PC-9 (cell line): Measurements from ENCODE around the gene PTPRD. TPM values are rescaled to one million over a fixed set of nuclear protein-coding genes. Genes with fewer than 3 reads are reported as not detected.

Experiments used
- BruUV-seq: library from RNA; stranded (reverse); fragments of 400-500 nt; replicated peaks from 2 replicates; lab custom pipeline; 2021; lab: Mats Ljungman, UMichigan
- CTCF ChIA-PET: fragments of 300-600 bp; sonication (Branson Sonifier 250); formaldehyde crosslinking; loops from one replicate; lab custom pipeline; 2022; ENCODE audit warnings: antibody characterized with exemption; lab: Charles Lee
- POLR2A ChIA-PET: fragments of 300-600 bp; sonication (Branson Sonifier 250); formaldehyde crosslinking; loops from one replicate; lab custom pipeline; 2022; ENCODE audit warnings: antibody characterized with exemption; ENCODE audit not compliant: unreplicated experiment; lab: Charles Lee
- DNase-seq, 2 experiments: peaks; one replicate each; pipeline versions ENCODE4 v3.0.0 to v3.0.0-alpha.2; 2015 to 2022; ENCODE audit warnings: mixed read lengths in 1 of 2
- H2AFZ ChIP-seq: fragments of 200-600 bp; sonication (generic); 2 replicates; pipeline ENCODE4 v1.8.1; 2017; ENCODE audit warnings: antibody characterized with exemption
- H3F3A ChIP-seq: fragments of 200-600 bp; sonication (generic); 2 replicates; pipeline ENCODE4 v1.8.1; 2017; ENCODE audit warnings: antibody characterized with exemption, mild to moderate bottlenecking, low read depth; ENCODE audit not compliant: insufficient read depth
- H3K27ac ChIP-seq: fragments of 200-600 bp; sonication (generic); 2 replicates; pipeline ENCODE4 v1.6.1; 2016; ENCODE audit warnings: mixed run types
- H3K27me3 ChIP-seq: fragments of 200-600 bp; sonication (generic); 2 replicates; pipeline ENCODE4 v1.6.1; 2016; ENCODE audit warnings: low read depth, mixed run types; ENCODE audit not compliant: insufficient read depth
- H3K36me3 ChIP-seq: fragments of 200-600 bp; sonication (generic); 2 replicates; pipeline ENCODE4 v1.6.1; 2016; ENCODE audit warnings: low read depth, mixed run types
- H3K4me1 ChIP-seq: fragments of 200-600 bp; sonication (generic); replicated peaks from 2 replicates; pipeline ENCODE4 v1.6.1; 2016; ENCODE audit warnings: mixed run types; ENCODE audit not compliant: insufficient read depth
- H3K4me2 ChIP-seq: fragments of 200-600 bp; sonication (generic); 2 replicates; pipeline ENCODE4 v1.6.1; 2017; ENCODE audit warnings: mixed run types
- H3K4me3 ChIP-seq: fragments of 200-600 bp; sonication (generic); 2 replicates; pipeline ENCODE4 v1.6.1; 2016; ENCODE audit warnings: mixed run types
- H3K79me2 ChIP-seq: fragments of 200-600 bp; sonication (generic); 2 replicates; pipeline ENCODE4 v1.6.1; 2017; ENCODE audit warnings: low read depth, mixed run types
- H3K9me2 ChIP-seq: fragments of 200-600 bp; sonication (generic); 2 replicates; pipeline ENCODE4 v1.8.1; 2017; ENCODE audit warnings: mild to moderate bottlenecking; ENCODE audit not compliant: insufficient read depth
- H3K9me3 ChIP-seq: fragments of 200-600 bp; sonication (generic); 2 replicates; pipeline ENCODE4 v1.8.1; 2016; ENCODE audit warnings: low read depth; ENCODE audit not compliant: insufficient read depth
- H4K20me1 ChIP-seq: fragments of 200-600 bp; sonication (generic); 2 replicates; pipeline ENCODE4 v1.8.1; 2017; ENCODE audit not compliant: insufficient read depth
- EZH2 ChIP-seq: fragments of 200-600 bp; sonication (generic); IDR thresholded peaks from 2 replicates; pipeline ENCODE4 v1.8.0; 2017; ENCODE audit warnings: antibody characterized with exemption, low read depth
- intact Hi-C: fragments of 100-400 bp; cut with micrococcal nuclease; formaldehyde crosslinking; loops from one replicate; pipeline ENCODE4 v1.10.0; 2022; ENCODE audit not compliant: unreplicated experiment
- total RNA-seq: library from RNA; stranded (reverse); gene quantifications from 2 replicates; pipeline ENCODE4 v1.2.3, GENCODE V29; 2021
- TF ChIP-seq, protein P1 (sequence below): fragments of 200-600 bp; sonication (generic); conservative IDR thresholded peaks from 2 replicates; pipeline ENCODE4 v1.6.1; 2017; ENCODE audit warnings: mixed run types, antibody characterized with exemption, mild to moderate bottlenecking, moderate library complexity

Gene PTPRD
- total RNA-seq, 1 experiment from 2014 or later = not detected

DNA sequence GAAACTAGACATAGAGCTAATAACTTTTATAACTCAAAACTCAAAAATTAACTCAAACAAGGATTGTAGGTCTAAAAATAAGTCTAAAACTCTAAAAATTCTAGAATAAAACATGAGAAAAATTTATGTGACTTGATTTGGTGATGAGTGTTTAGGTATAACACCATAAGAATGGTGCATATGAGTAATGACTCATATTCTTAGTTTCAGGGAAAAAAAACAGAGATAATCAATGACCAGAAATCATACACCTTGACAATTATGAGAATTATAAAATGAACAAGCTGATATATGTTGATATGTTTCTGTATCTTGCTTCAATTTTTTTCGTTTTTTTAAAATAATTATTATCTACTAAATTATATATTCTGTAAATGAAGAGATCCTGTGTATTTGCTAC, 541.2 kb downstream of the PTPRD start:
- ChIA-PET POLR2A (no interaction called here), CTCF (no interaction called here)
- H3K4me1 ChIP-seq = no peaks in the 10 kb centered on the region
- no peak overlapping the region for H2AFZ ChIP-seq
- TF ChIP-seq, protein P1, sequence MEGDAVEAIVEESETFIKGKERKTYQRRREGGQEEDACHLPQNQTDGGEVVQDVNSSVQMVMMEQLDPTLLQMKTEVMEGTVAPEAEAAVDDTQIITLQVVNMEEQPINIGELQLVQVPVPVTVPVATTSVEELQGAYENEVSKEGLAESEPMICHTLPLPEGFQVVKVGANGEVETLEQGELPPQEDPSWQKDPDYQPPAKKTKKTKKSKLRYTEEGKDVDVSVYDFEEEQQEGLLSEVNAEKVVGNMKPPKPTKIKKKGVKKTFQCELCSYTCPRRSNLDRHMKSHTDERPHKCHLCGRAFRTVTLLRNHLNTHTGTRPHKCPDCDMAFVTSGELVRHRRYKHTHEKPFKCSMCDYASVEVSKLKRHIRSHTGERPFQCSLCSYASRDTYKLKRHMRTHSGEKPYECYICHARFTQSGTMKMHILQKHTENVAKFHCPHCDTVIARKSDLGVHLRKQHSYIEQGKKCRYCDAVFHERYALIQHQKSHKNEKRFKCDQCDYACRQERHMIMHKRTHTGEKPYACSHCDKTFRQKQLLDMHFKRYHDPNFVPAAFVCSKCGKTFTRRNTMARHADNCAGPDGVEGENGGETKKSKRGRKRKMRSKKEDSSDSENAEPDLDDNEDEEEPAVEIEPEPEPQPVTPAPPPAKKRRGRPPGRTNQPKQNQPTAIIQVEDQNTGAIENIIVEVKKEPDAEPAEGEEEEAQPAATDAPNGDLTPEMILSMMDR = no peak
- no peak for TF ChIP-seq EZH2
- no peak overlapping the region for H3K4me2 ChIP-seq
- no peaks in the 10 kb centered on the region for H3K9me2 ChIP-seq
- H3F3A ChIP-seq = no peaks in the 10 kb centered on the region
- no peaks in the 10 kb centered on the region for H3K9me3 ChIP-seq
- no TSS peak for BruUV-seq
- intact Hi-C loops = no loop called here
- H3K4me3 ChIP-seq = no peak overlapping the region
- no peak for DNase-seq
- H4K20me1 ChIP-seq = no peaks in the 10 kb centered on the region
- no peaks in the 10 kb centered on the region for H3K36me3 ChIP-seq
- no peak overlapping the region for H3K27ac ChIP-seq
- H3K27me3 ChIP-seq = no peaks in the 10 kb centered on the region
- H3K79me2 ChIP-seq = no peaks in the 10 kb centered on the region

DNA sequence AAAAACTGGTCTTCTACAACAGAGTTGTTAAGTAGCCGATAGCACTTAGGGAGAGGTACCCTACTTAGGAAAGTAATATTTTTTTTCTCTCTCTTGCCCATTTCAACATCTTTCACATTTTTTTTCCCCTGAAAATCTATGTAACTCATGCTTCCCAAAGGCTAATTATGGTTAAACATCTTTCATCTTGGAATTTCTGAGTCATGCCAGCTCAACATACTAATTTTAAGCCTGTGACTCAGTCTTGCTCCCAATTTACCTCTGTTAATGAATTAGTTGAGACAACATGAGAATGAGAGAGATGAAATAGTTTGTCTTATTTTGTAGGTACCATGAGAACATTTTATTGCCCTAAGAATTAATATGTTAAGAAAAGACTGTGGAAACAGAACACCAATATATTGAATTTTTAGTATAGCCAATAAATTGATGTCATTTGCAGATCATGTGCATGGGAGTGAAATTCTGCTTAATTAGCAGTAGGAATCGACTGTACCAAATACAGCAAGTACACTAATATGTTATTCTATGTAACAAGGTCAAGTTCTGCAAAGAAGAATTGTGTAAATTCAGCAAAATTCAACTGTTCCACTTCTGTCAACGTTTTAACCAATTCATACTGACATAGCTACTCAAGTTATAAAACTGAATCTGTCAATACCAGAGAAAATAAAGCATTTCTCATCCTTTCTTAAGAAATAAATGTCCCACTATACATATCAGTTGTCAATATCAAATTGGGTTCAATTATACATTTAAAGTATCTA, 550.0 kb downstream of the PTPRD start:
- no peak overlapping the region for H2AFZ ChIP-seq
- DNase-seq = no peak
- H3K4me1 ChIP-seq = no peaks in the 10 kb centered on the region
- intact Hi-C loops = no loop called here
- CTCF ChIA-PET = no interaction called here
- no TSS peak for BruUV-seq
- POLR2A ChIA-PET = no interaction called here
- H3K4me2 ChIP-seq = no peak overlapping the region
- H3K27me3 ChIP-seq = no peaks in the 10 kb centered on the region
- H3K79me2 ChIP-seq = no peaks in the 10 kb centered on the region
- H3K4me3 ChIP-seq = no peak overlapping the region
- no peaks in the 10 kb centered on the region for H3K9me2 ChIP-seq
- H3F3A ChIP-seq = no peaks in the 10 kb centered on the region
- no peaks in the 10 kb centered on the region for H3K36me3 ChIP-seq
- H3K9me3 ChIP-seq = no peaks in the 10 kb centered on the region
- no peaks in the 10 kb centered on the region for H4K20me1 ChIP-seq
- TF ChIP-seq EZH2 = no peak
- TF ChIP-seq, protein P1 = no peak
- no peak overlapping the region for H3K27ac ChIP-seq

DNA sequence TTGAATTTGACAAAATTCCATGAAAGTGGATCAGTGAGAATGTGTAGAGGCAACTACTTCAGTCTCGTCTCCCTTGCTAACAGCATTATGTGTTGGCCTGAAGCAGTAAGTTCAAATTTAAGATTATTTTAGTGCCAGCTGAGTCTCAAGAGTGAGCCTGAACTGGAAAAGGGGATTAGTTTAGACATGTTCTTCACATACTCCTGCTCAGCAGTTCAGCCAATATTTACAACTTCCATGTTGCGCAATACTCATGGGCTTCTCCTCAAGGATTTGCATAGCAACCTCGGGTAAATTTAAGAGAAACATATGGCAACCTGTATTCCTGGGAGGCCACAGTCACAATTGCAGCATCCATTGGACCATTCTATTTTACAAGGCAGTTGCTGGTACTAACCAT, 553.8 kb downstream of the PTPRD start:
- no peak for DNase-seq
- Histone ChIP-seq H2AFZ (no peak overlapping the region), H3K36me3 (no peaks in the 10 kb centered on the region), H3K4me1 (no peaks in the 10 kb centered on the region), H4K20me1 (no peaks in the 10 kb centered on the region), H3F3A (no peaks in the 10 kb centered on the region), H3K4me3 (no peak overlapping the region), H3K27ac (no peak overlapping the region), H3K4me2 (no peak overlapping the region), H3K27me3 (no peaks in the 10 kb centered on the region), H3K9me2 (no peaks in the 10 kb centered on the region), H3K9me3 (no peaks in the 10 kb centered on the region), H3K79me2 (no peaks in the 10 kb centered on the region)
- ChIA-PET POLR2A (no interaction called here), CTCF (no interaction called here)
- intact Hi-C loops = no loop called here
- TF ChIP-seq, protein P1 = no peak
- TF ChIP-seq EZH2 = no peak
- no TSS peak for BruUV-seq
